HepG2 (cell line): Measurements from ENCODE around the gene LUZP2. TPM values are rescaled to one million over a fixed set of nuclear protein-coding genes. Genes with fewer than 3 reads are reported as not detected.

Source experiments
- ATAC-seq: fragments of 200-7000 bp; cut with Tn5 transposase; 3 replicates; pipeline ENCODE4 v1.9.1; 2020; ENCODE audit warnings: mild to moderate bottlenecking, moderate library complexity
- BruUV-seq: library from RNA; stranded (reverse); fragments of 400-500 nt; replicated peaks from 2 replicates; lab custom pipeline; 2021; lab: Mats Ljungman, UMichigan
- CTCF ChIA-PET: fragments of 300-600 bp; formaldehyde crosslinking; extraction: SDS; loops from one replicate; lab custom pipeline; 2021; ENCODE audit warnings: low total read pairs, inconsistent platforms, low intra/inter-chr PET ratio; lab: Yijun Ruan, JAX
- POLR2A ChIA-PET: fragments of 350-600 bp; sonication (Branson Sonifier 250); formaldehyde crosslinking; loops from one replicate; lab custom pipeline; 2020; ENCODE audit warnings: antibody characterized with exemption, inconsistent platforms; lab: Yijun Ruan, JAX
- DNase-seq: peaks from one replicate; pipeline ENCODE4 v3.0.0-alpha.2; 2015; ENCODE audit warnings: low spot score
- FAIRE-seq: peaks from 3 replicates; lab custom pipeline; 2011; peaks lifted over from hg19 to GRCh38; lab: Jason Lieb, UNC
- H2AFZ ChIP-seq: one replicate; pipeline ENCODE4 v1.6.1; 2011; ENCODE audit warnings: low read length, inconsistent platforms
- H3K27ac ChIP-seq: fragments of 300-600 bp; 3 replicates; pipeline ENCODE4 v1.8.0; 2011; ENCODE audit warnings: mixed run types, mild to moderate bottlenecking, mixed read lengths, low read length, inconsistent platforms; ENCODE audit not compliant: insufficient read depth; ENCODE audit errors: extremely low read length
- H3K27me3 ChIP-seq, 2 experiments: fragments of 200-600 bp in 1 of 2; 2 replicates in 1 of 2; 3 replicates in 1 of 2; pipeline versions ENCODE4 v1.6.0 to v1.8.0; 2011; ENCODE audit warnings: low read length in 2 of 2, mild to moderate bottlenecking in 2 of 2, moderate library complexity in 2 of 2, inconsistent platforms in 1 of 2; ENCODE audit not compliant: insufficient read depth in 2 of 2, control insufficient read depth in 1 of 2
- H3K36me3 ChIP-seq, 2 experiments: fragments of 200-600 bp in 1 of 2; replicated peaks in 1 of 2; 2 replicates in 1 of 2; 3 replicates in 1 of 2; pipeline versions ENCODE4 v1.5.1 to v1.8.0; 2011; ENCODE audit warnings: low read length in 2 of 2, inconsistent platforms in 1 of 2; ENCODE audit not compliant: insufficient read depth in 2 of 2, control insufficient read depth in 1 of 2
- H3K4me1 ChIP-seq: 2 replicates; pipeline ENCODE4 v1.5.1; 2012; ENCODE audit warnings: low read length, inconsistent platforms; ENCODE audit not compliant: insufficient read depth
- H3K4me2 ChIP-seq: 2 replicates; pipeline ENCODE4 v1.6.0; 2011; ENCODE audit warnings: low read depth, low read length, inconsistent platforms
- H3K4me3 ChIP-seq, 3 experiments: fragments of 200-600 bp in 1 of 3; sonication (generic), shearing (Covaris generic) in 1 of 3; replicated peaks in 1 of 3; 2 replicates each; pipeline ENCODE4 v1.5.1; 2011 to 2016; ENCODE audit warnings: low read length in 3 of 3, inconsistent platforms in 2 of 3, low read depth in 2 of 3, mild to moderate bottlenecking in 2 of 3, control low read depth in 1 of 3, mixed read lengths in 1 of 3; ENCODE audit not compliant: insufficient read depth in 1 of 3
- H3K79me2 ChIP-seq: one replicate; pipeline ENCODE4 v1.6.1; 2011; ENCODE audit warnings: low read length, inconsistent platforms; ENCODE audit not compliant: insufficient read depth
- H3K9ac ChIP-seq: 2 replicates; pipeline ENCODE4 v1.6.0; 2011; ENCODE audit warnings: mild to moderate bottlenecking, low read depth, low read length, inconsistent platforms; ENCODE audit not compliant: insufficient read depth
- H3K9me3 ChIP-seq: 2 replicates; pipeline ENCODE4 v1.5.1; 2012; ENCODE audit warnings: mild to moderate bottlenecking, low read length
- H4K20me1 ChIP-seq: 2 replicates; pipeline ENCODE4 v1.6.0; 2011; ENCODE audit warnings: inconsistent platforms, mild to moderate bottlenecking, low read length, moderate library complexity; ENCODE audit not compliant: insufficient read depth
- CERS6 ChIP-seq: sonication (generic); formaldehyde crosslinking; IDR thresholded peaks from 2 replicates; pipeline ENCODE4 v1.5.0; 2020; ENCODE audit warnings: missing genetic modification reagents
- HMG20A ChIP-seq: IDR thresholded peaks from 2 replicates; pipeline ENCODE4 v1.6.1; 2016; ENCODE audit warnings: borderline replicate concordance
- HNF4G ChIP-seq, 2 experiments: sonication (generic) in 1 of 2; formaldehyde crosslinking in 1 of 2; IDR thresholded peaks; 2 replicates each; pipeline versions ENCODE4 v1.4.0 to v1.6.1; 2011 to 2020; ENCODE audit warnings: borderline replicate concordance in 2 of 2, low read depth in 2 of 2, mild to moderate bottlenecking in 2 of 2, low read length in 1 of 2, missing genetic modification reagents in 1 of 2, moderate library complexity in 1 of 2
- HOXA7 ChIP-seq: sonication (generic); formaldehyde crosslinking; IDR thresholded peaks from 2 replicates; pipeline ENCODE4 v1.8.1; 2022; ENCODE audit warnings: mild to moderate bottlenecking, missing genetic modification reagents, moderate library complexity
- KLF13 ChIP-seq: sonication (generic); formaldehyde crosslinking; IDR thresholded peaks from 2 replicates; pipeline ENCODE4 v1.4.0; 2020; ENCODE audit warnings: mild to moderate bottlenecking, missing genetic modification reagents
- NFATC3 ChIP-seq: sonication (generic); formaldehyde crosslinking; IDR thresholded peaks from 2 replicates; pipeline ENCODE4 v1.5.1; 2020; ENCODE audit warnings: mild to moderate bottlenecking, missing genetic modification reagents
- SP5 ChIP-seq: IDR thresholded peaks from 2 replicates; pipeline ENCODE4 v1.6.1; 2016; ENCODE audit warnings: low read depth, borderline replicate concordance
- TAF15 ChIP-seq: fragments of 200-400 bp; formaldehyde crosslinking; IDR thresholded peaks from one replicate; pipeline ENCODE4 v1.6.1; 2018; ENCODE audit warnings: mild to moderate bottlenecking, low read depth, low read length; ENCODE audit not compliant: poor library complexity, severe bottlenecking
- TMF1 ChIP-seq: sonication (generic); formaldehyde crosslinking; IDR thresholded peaks from 2 replicates; pipeline ENCODE4 v1.8.1; 2022; ENCODE audit warnings: low read depth, missing genetic modification reagents
- YEATS2 ChIP-seq: sonication (generic); formaldehyde crosslinking; IDR thresholded peaks from 2 replicates; pipeline ENCODE4 v1.4.0; 2020; ENCODE audit warnings: missing genetic modification reagents, borderline replicate concordance
- YEATS4 ChIP-seq: sonication (generic); formaldehyde crosslinking; IDR thresholded peaks from 2 replicates; pipeline ENCODE4 v1.4.0; 2020; ENCODE audit warnings: missing genetic modification reagents, borderline replicate concordance
- ZNF598 ChIP-seq: sonication (generic); formaldehyde crosslinking; IDR thresholded peaks from 2 replicates; pipeline ENCODE4 v1.5.1; 2020; ENCODE audit warnings: mild to moderate bottlenecking, missing genetic modification reagents, borderline replicate concordance
- WGBS: methylation state at CpG from one replicate; pipeline ENCODE4 v1.1.6; 2017; ENCODE audit warnings: low lambda C conversion rate; 5-methylcytosine and 5-hydroxymethylcytosine counted together
- in situ Hi-C: cut with HindIII; loops from 2 replicates; pipeline ENCODE4 v1.10.0; 2017; ENCODE audit warnings: low pct_unique_long_range_greater_than_20kb; ENCODE audit not compliant: extremely low pct_ligation_motif_present
- intact Hi-C: fragments of 100-400 bp; cut with micrococcal nuclease; formaldehyde crosslinking; loops from one replicate; pipeline ENCODE4 v1.10.0; 2022; ENCODE audit not compliant: unreplicated experiment
- polyA plus RNA-seq, 8 experiments: library from polyadenylated mRNA; depleted of rRNA in 3 of 8; stranded (reverse) in 7 of 8; unstranded in 1 of 8; fragments of >200 nt; fragmentation: Illumina TruSeq in 4 of 8; extraction: Trizol in 4 of 8; gene quantifications; 2 replicates each; pipeline versions ENCODE4 v1.2.1 to v1.2.3, GENCODE V29; 2011 to 2016; ENCODE audit warnings: low read depth in 4 of 8, missing spikeins in 1 of 8, mixed read lengths in 1 of 8; ENCODE audit not compliant: insufficient read depth in 1 of 8
- total RNA-seq, 5 experiments: library from RNA; depleted of rRNA; stranded (reverse); fragments of >200 nt; fragmentation: Illumina TruSeq; extraction: Trizol; gene quantifications; 2 replicates each; pipeline ENCODE4 v1.2.3, GENCODE V29; 2016; ENCODE audit warnings: low read depth in 1 of 5
- TF ChIP-seq, protein P1 (sequence below): sonication (generic); formaldehyde crosslinking; IDR thresholded peaks from 2 replicates; pipeline ENCODE4 v1.5.0; 2020; ENCODE audit warnings: missing genetic modification reagents
- TF ChIP-seq, protein P2 (sequence below): IDR thresholded peaks from 2 replicates; pipeline ENCODE4 v1.6.1; 2016; ENCODE audit warnings: low read depth, borderline replicate concordance
- TF ChIP-seq, protein P3 (sequence below): sonication (generic); formaldehyde crosslinking; IDR thresholded peaks from 2 replicates; pipeline ENCODE4 v1.4.0; 2020; ENCODE audit warnings: missing genetic modification reagents; ENCODE audit errors: not compliant biosample characterization

Gene LUZP2
- total and polyA plus RNA-seq, 2 of the 13 experiments (the other 11 are each of a cell fraction or from before 2014, with no cell fraction given): not detected

GRCh38 chr11:24870048-24870447 is 373.2 kb downstream of the LUZP2 start:
- no peak overlapping the region for H3K9ac ChIP-seq
- CTCF ChIA-PET: no interaction called here
- no peaks in the 10 kb centered on the region for H3K36me3 ChIP-seq
- H2AFZ ChIP-seq: no peak overlapping the region
- no peaks in the 10 kb centered on the region for H3K79me2 ChIP-seq
- DNase-seq (no peak), FAIRE-seq (no peak), ATAC-seq (no peak)
- no peaks in the 10 kb centered on the region; the same call in 1 of the 2 replicates for H3K9me3 ChIP-seq
- no peaks in the 10 kb centered on the region for H3K27me3 ChIP-seq
- in situ Hi-C loops: no loop called here
- intact Hi-C loops: no loop called here
- H3K4me2 ChIP-seq: no peak overlapping the region
- POLR2A ChIA-PET: no interaction called here
- WGBS: 0% methylated on average over 1 of the region's 1 CpG
- H3K4me3 ChIP-seq: no peak overlapping the region
- no peaks in the 10 kb centered on the region for H3K4me1 ChIP-seq
- no peak overlapping the region for H3K27ac ChIP-seq
- TF ChIP-seq, protein P1, sequence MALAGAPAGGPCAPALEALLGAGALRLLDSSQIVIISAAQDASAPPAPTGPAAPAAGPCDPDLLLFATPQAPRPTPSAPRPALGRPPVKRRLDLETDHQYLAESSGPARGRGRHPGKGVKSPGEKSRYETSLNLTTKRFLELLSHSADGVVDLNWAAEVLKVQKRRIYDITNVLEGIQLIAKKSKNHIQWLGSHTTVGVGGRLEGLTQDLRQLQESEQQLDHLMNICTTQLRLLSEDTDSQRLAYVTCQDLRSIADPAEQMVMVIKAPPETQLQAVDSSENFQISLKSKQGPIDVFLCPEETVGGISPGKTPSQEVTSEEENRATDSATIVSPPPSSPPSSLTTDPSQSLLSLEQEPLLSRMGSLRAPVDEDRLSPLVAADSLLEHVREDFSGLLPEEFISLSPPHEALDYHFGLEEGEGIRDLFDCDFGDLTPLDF (CRISPR knock-in tag): no peak
- TF ChIP-seq YEATS2 (CRISPR knock-in tag) (no peak), KLF13 (CRISPR knock-in tag) (no peak), HOXA7 (CRISPR knock-in tag) (no peak), NFATC3 (CRISPR knock-in tag) (no peak)
- BruUV-seq: no TSS peak
- H4K20me1 ChIP-seq: no peaks in the 10 kb centered on the region

- Histone ChIP-seq H3K4me3 (no peak overlapping the region), H4K20me1 (no peaks in the 10 kb centered on the region), H3K36me3 (no peaks in the 10 kb centered on the region), H3K9me3 (no peaks in the 10 kb centered on the region; the same call in 1 of the 2 replicates), H3K4me2 (no peak overlapping the region), H3K9ac (no peak overlapping the region), H3K79me2 (no peaks in the 10 kb centered on the region), H3K4me1 (no peaks in the 10 kb centered on the region), H2AFZ (no peak overlapping the region), H3K27me3 (no peaks in the 10 kb centered on the region), H3K27ac (no peak overlapping the region)
- POLR2A ChIA-PET: no interaction called here
- 2% methylated on average over 2 of the region's 2 CpGs for WGBS
- DNase-seq (no peak), FAIRE-seq (no peak), ATAC-seq (no peak)
- BruUV-seq: no TSS peak
- CTCF ChIA-PET: no interaction called here
- in situ Hi-C loops: no loop called here
- intact Hi-C loops: no loop called here
- TF ChIP-seq HMG20A (no peak), TAF15 (no peak), TMF1 (CRISPR knock-in tag) (no peak), HNF4G (IDR thresholded peaks at IDR 0.05; ENCODE audit: borderline replicate concordance, low read depth, low read length) (no peak), HNF4G (CRISPR knock-in tag; IDR thresholded peaks at IDR 0.05; ENCODE audit: borderline replicate concordance, low read depth) (no peak), YEATS4 (CRISPR knock-in tag) (no peak), CERS6 (CRISPR knock-in tag) (no peak), SP5 (CRISPR knock-in tag) (no peak), ZNF598 (CRISPR knock-in tag) (no peak)
- TF ChIP-seq, protein P2, sequence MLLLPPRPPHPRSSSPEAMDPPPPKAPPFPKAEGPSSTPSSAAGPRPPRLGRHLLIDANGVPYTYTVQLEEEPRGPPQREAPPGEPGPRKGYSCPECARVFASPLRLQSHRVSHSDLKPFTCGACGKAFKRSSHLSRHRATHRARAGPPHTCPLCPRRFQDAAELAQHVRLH: no peak
- TF ChIP-seq, protein P3, sequence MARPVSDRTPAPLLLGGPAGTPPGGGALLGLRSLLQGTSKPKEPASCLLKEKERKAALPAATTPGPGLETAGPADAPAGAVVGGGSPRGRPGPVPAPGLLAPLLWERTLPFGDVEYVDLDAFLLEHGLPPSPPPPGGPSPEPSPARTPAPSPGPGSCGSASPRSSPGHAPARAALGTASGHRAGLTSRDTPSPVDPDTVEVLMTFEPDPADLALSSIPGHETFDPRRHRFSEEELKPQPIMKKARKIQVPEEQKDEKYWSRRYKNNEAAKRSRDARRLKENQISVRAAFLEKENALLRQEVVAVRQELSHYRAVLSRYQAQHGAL: no peak
Observed at GRCh38 chr11:24872186-24872585, 375.3 kb downstream of the LUZP2 start.
